Kidney (tissue), 14 donors: ENCODE data around the gene FDXR. TPM values are rescaled to one million over a fixed set of nuclear protein-coding genes. Genes with fewer than 3 reads are reported as not detected.

Experiments used
- DNase-seq, 5 donors: peaks; one replicate each; pipeline ENCODE4 v3.0.0-alpha.2; 2013 to 2020
- FAIRE-seq: peaks from 2 replicates; lab custom pipeline; 2012; peaks lifted over from hg19 to GRCh38; lab: Jason Lieb, UNC
- H3K27ac ChIP-seq, 2 donors: one replicate each; pipeline ENCODE4 v1.7.0; 2013; ENCODE audit warnings: low read depth in 2 of 2, low read length in 2 of 2, inconsistent platforms in 1 of 2
- H3K27me3 ChIP-seq: one replicate; pipeline ENCODE4 v1.7.1; 2013; ENCODE audit warnings: low read length, inconsistent platforms; ENCODE audit not compliant: control insufficient read depth, insufficient read depth
- H3K36me3 ChIP-seq, 3 donors: one replicate each; pipeline versions ENCODE4 v1.7.0 to v1.7.1; 2013; ENCODE audit warnings: low read length in 3 of 3, control low read depth in 1 of 3, inconsistent platforms in 1 of 3; ENCODE audit not compliant: insufficient read depth in 3 of 3, control insufficient read depth in 2 of 3
- H3K4me1 ChIP-seq, 3 donors: one replicate each; pipeline versions ENCODE4 v1.7.0 to v1.7.1; 2013; ENCODE audit warnings: low read length in 3 of 3, inconsistent platforms in 1 of 3, low read depth in 1 of 3; ENCODE audit not compliant: control insufficient read depth in 2 of 3, insufficient read depth in 2 of 3
- H3K4me3 ChIP-seq, 3 donors: one replicate each; pipeline versions ENCODE4 v1.7.0 to v1.8.1; 2013; ENCODE audit warnings: low read length in 3 of 3, control low read depth in 1 of 3, inconsistent platforms in 1 of 3
- H3K9ac ChIP-seq, 3 donors: one replicate each; pipeline versions ENCODE4 v1.7.0 to v1.7.1; 2013; ENCODE audit warnings: low read length in 3 of 3, control low read depth in 1 of 3, inconsistent platforms in 1 of 3
- H3K9me3 ChIP-seq, 3 donors: one replicate each; pipeline versions ENCODE4 v1.7.0 to v1.7.1; 2013; ENCODE audit warnings: low read length in 3 of 3, control low read depth in 1 of 3, inconsistent platforms in 1 of 3; ENCODE audit not compliant: control insufficient read depth in 2 of 3, insufficient read depth in 1 of 3
- CTCF ChIP-seq: IDR thresholded peaks from 3 replicates; pipeline ENCODE4 v1.5.1; 2012; ENCODE audit warnings: mild to moderate bottlenecking, moderate library complexity, borderline replicate concordance; ENCODE audit not compliant: insufficient read depth; ENCODE audit errors: extremely low read depth
- intact Hi-C: fragments of 100-400 bp; cut with DNase I; formaldehyde crosslinking; loops from one replicate; pipeline ENCODE4 v1.11.1; 2022
- polyA plus RNA-seq: library from polyadenylated mRNA; stranded (reverse); fragments of 350-450 nt; fragmentation: Illumina TruSeq; extraction: RNeasy Lipid Tissue Mini Kit (QIAGEN cat#74804); gene quantifications from one replicate; pipeline ENCODE4 v1.2.3, GENCODE V29; 2014; ENCODE audit warnings: low read depth, low replicate concordance; ENCODE audit not compliant: insufficient read depth
- total RNA-seq: library from RNA; stranded (reverse); fragmentation: NEBNext Ultra II Directional; extraction: Animal tissue kit (Norgen Biotek cat#: 25700); gene quantifications from one replicate; pipeline ENCODE4 v1.2.1, GENCODE V29; 2021
- donor health status: control.
- donor health status: control.
- donor health status: control.
- donor health status: control.
- donor health status: control.
- donor health status: DM: yes; HTN: yes; CAD: no.
- donor health status: Normal renal cell carcinoma (clear cell type).

Gene FDXR
- total and polyA plus RNA-seq, 2 donors from 2014 or later = 9.0 to 15.2 TPM

- TF ChIP-seq CTCF = no peak
- H3K27ac ChIP-seq = no peak overlapping the region
Measured at GRCh38 chr17:74821655-74822334, 51.0 kb downstream of the FDXR start.

GRCh38 chr17:74819801-74820436 lies 52.9 kb downstream of the FDXR start:
- TF ChIP-seq CTCF = no peak
- no peak overlapping the region for H3K9ac ChIP-seq
- FAIRE-seq (no peak), DNase-seq (peak in 4 of 5 donors; percentile 77 to 86 (median 78))
- no peak overlapping the region for H3K4me3 ChIP-seq
- no peaks in the 10 kb centered on the region for H3K27me3 ChIP-seq
- H3K27ac ChIP-seq = no peak overlapping the region
- intact Hi-C loops = no loop called here
- no peaks in the 10 kb centered on the region for H3K36me3 ChIP-seq
- no peaks in the 10 kb centered on the region for H3K4me1 ChIP-seq
- H3K9me3 ChIP-seq = no peaks in the 10 kb centered on the region

More at GRCh38 chr17:74821655-74822334, 51.0 kb downstream of the FDXR start:
- Histone ChIP-seq H3K9ac (no peak overlapping the region), H3K9me3 (no peaks in the 10 kb centered on the region), H3K4me3 (no peak overlapping the region), H3K36me3 (no peaks in the 10 kb centered on the region), H3K27me3 (no peaks in the 10 kb centered on the region), H3K4me1 (no peaks in the 10 kb centered on the region)
- DNase-seq (no peak), FAIRE-seq (no peak)
- intact Hi-C loops = no loop called here

- H3K27ac ChIP-seq = no peak overlapping the region
- TF ChIP-seq CTCF = no peak
- H3K4me3 ChIP-seq = no peak overlapping the region
- FAIRE-seq (no peak), DNase-seq (no peak)
- no peaks in the 10 kb centered on the region for H3K4me1 ChIP-seq
- intact Hi-C loops = no loop called here
- no peaks in the 10 kb centered on the region for H3K36me3 ChIP-seq
- no peak overlapping the region for H3K9ac ChIP-seq
- no peaks in the 10 kb centered on the region for H3K9me3 ChIP-seq
- H3K27me3 ChIP-seq = no peaks in the 10 kb centered on the region
Measured at GRCh38 chr17:74818291-74818938, 54.4 kb downstream of the FDXR start.
